Muscle of leg (tissue), 16 donors: Measurements from ENCODE around the gene ADIPOR2. TPM values are rescaled to one million over a fixed set of nuclear protein-coding genes. Genes with fewer than 3 reads are reported as not detected.
A peak's percentile ranks its signal among the peaks of the same experiment; 100 is the strongest.

ENCODE experiments used
- DNase-seq: peaks from one replicate; pipeline ENCODE4 v3.0.0; 2013
- H3K27ac ChIP-seq: one replicate; pipeline ENCODE4 v1.5.1; 2013; ENCODE audit warnings: mild to moderate bottlenecking, low read length, control low read depth
- H3K27me3 ChIP-seq: one replicate; pipeline ENCODE4 v1.6.1; 2013; ENCODE audit warnings: low read length; ENCODE audit not compliant: control insufficient read depth, insufficient read depth
- H3K36me3 ChIP-seq: one replicate; pipeline ENCODE4 v1.6.1; 2013; ENCODE audit warnings: low read length; ENCODE audit not compliant: control insufficient read depth, insufficient read depth
- H3K4me1 ChIP-seq: one replicate; pipeline ENCODE4 v1.6.1; 2013; ENCODE audit warnings: low read length; ENCODE audit not compliant: control insufficient read depth, insufficient read depth
- H3K4me3 ChIP-seq: one replicate; pipeline ENCODE4 v1.5.1; 2013; ENCODE audit warnings: low read length, control low read depth
- H3K9me3 ChIP-seq: replicated peaks from 2 replicates; pipeline ENCODE4 v1.6.1; 2013; ENCODE audit warnings: low read depth, low read length; ENCODE audit not compliant: control insufficient read depth
- WGBS: methylation state at CpG from one replicate; pipeline ENCODE4 v1.1.5; 2013; ENCODE audit warnings: missing lambda C conversion rate; ENCODE audit not compliant: insufficient coverage; 5-methylcytosine and 5-hydroxymethylcytosine counted together
- long read RNA-seq, 11 donors: transcript quantifications; one replicate each; lab custom pipeline, GENCODE V29; 2026
- polyA plus RNA-seq, 8 donors: library from polyadenylated mRNA; unstranded; fragments of 120-200 nt; gene quantifications; one replicate each; pipeline versions ENCODE4 v1.2.1 to v1.2.3, GENCODE V29; 2013; ENCODE audit warnings: inconsistent platforms in 1 of 8, low replicate concordance in 1 of 8; ENCODE audit not compliant: insufficient read length in 8 of 8, insufficient read depth in 1 of 8
- total RNA-seq: library from RNA; stranded (reverse); fragments of 120-200 nt; gene quantifications from one replicate; pipeline ENCODE4 v1.2.4, GENCODE V29; 2013

The ADIPOR2 gene, protein sequence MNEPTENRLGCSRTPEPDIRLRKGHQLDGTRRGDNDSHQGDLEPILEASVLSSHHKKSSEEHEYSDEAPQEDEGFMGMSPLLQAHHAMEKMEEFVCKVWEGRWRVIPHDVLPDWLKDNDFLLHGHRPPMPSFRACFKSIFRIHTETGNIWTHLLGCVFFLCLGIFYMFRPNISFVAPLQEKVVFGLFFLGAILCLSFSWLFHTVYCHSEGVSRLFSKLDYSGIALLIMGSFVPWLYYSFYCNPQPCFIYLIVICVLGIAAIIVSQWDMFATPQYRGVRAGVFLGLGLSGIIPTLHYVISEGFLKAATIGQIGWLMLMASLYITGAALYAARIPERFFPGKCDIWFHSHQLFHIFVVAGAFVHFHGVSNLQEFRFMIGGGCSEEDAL
- total RNA-seq, result 18.4 TPM
- 10 to 100 TPM; 23.7 to 30.0 (median 25.3) TPM for polyA plus RNA-seq
- long read RNA-seq, donor 1, full-length matches to known transcripts, result 1 of 1 reads
- long read RNA-seq, donor 1, partial matches to known transcripts, result 0 of 1 reads
- long read RNA-seq, donor 1, other reads (novel, unspliced or antisense), result 0 of 1 reads
- long read RNA-seq, donor 2, result 0 reads
- long read RNA-seq, donor 3, result 0 reads
- long read RNA-seq, donor 4, result 0 reads
- long read RNA-seq, donor 5, full-length matches to known transcripts, result 4 of 16 reads
- long read RNA-seq, donor 5, partial matches to known transcripts, result 7 of 16 reads
- long read RNA-seq, donor 5, other reads (novel, unspliced or antisense), result 5 of 16 reads
- long read RNA-seq, donor 6, full-length matches to known transcripts, result 2 of 2 reads
- long read RNA-seq, donor 6, partial matches to known transcripts, result 0 of 2 reads
- long read RNA-seq, donor 6, other reads (novel, unspliced or antisense), result 0 of 2 reads
- long read RNA-seq, donor 7, full-length matches to known transcripts, result 1 of 1 reads
- long read RNA-seq, donor 7, partial matches to known transcripts, result 0 of 1 reads
- long read RNA-seq, donor 7, other reads (novel, unspliced or antisense), result 0 of 1 reads
- long read RNA-seq, donor 8, full-length matches to known transcripts, result 1 of 15 reads
- long read RNA-seq, donor 8, partial matches to known transcripts, result 14 of 15 reads
- long read RNA-seq, donor 8, other reads (novel, unspliced or antisense), result 0 of 15 reads
- long read RNA-seq, donor 9, full-length matches to known transcripts, result 1 of 17 reads
- long read RNA-seq, donor 9, partial matches to known transcripts, result 16 of 17 reads
- long read RNA-seq, donor 9, other reads (novel, unspliced or antisense), result 0 of 17 reads
- long read RNA-seq, donor 10, full-length matches to known transcripts, result 7 of 7 reads
- long read RNA-seq, donor 10, partial matches to known transcripts, result 0 of 7 reads
- long read RNA-seq, donor 10, other reads (novel, unspliced or antisense), result 0 of 7 reads
- long read RNA-seq, donor 11, result 0 reads

- Histone ChIP-seq H3K4me1 (peaks cover 2% of the 10 kb centered on the region), H3K9me3 (no peaks in the 10 kb centered on the region), H3K27ac (peak within 1 kb of the TSS; percentile 99), H3K4me3 (peak within 1 kb of the TSS; percentile 93), H3K36me3 (no peaks in the 10 kb centered on the region), H3K27me3 (no peaks in the 10 kb centered on the region)
- WGBS, result under 1% methylated on average over 46 of the region's 59 CpGs
- DNase-seq, result peak; percentile 99
These were observed at the start of gene ADIPOR2 for GRCh38 chr12:1690578-1691122. Gene ADIPOR2 (plus strand): TSS chr12:1691070. CDS start chr12:1754344, 63,274 bp downstream.

DNA sequence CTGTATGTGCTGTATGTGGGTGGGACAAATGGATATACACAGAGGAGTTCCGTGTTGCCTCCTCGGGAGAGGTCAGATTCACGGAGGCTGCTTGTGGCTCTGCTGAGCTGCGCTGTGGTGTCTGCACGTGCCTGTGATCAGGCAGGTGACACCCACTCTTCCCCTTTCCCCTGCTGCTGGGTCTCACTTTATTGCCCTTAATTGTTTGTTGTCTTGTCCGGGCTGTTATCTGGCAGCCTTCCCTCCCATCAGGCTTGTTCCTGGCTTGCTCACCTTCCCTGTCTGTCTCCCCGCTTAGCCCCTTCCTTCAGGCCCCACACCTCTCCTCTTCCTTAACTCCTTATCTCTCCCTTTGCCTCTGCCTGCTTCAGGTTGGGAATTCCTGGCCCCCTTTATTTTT is 48.4 kb upstream of the ADIPOR2 start:
- Histone ChIP-seq H3K36me3 (peaks cover 28% of the 10 kb centered on the region), H3K27ac (no peak overlapping the region), H3K9me3 (no peaks in the 10 kb centered on the region), H3K27me3 (no peaks in the 10 kb centered on the region), H3K4me3 (no peak overlapping the region), H3K4me1 (peaks cover 22% of the 10 kb centered on the region)
- WGBS, result 56% methylated on average over 7 of the region's 7 CpGs
- DNase-seq, result no peak

DNA sequence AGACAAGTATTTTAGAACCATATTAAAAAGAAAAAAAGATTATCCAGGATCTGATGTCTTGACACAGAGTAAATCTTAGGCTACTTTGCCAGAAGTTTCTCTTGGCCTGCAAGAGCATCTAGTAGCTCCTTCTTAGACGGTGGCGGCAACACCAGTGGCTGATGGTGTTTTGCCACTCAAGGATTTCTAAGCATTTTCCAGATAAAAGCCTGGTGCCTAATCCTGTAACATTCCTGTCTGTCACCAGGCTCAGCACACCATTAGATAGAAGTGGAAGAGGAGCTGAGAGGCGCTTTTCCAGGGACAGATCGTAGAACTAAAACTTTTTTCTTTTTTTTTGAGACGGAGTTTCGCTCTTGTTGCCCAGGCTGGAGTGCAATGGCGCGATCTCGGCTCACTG is 47.8 kb upstream of the ADIPOR2 start:
- H3K36me3 ChIP-seq, result peaks cover 31% of the 10 kb centered on the region
- no peaks in the 10 kb centered on the region for H3K27me3 ChIP-seq
- DNase-seq, result no peak
- no peak overlapping the region for H3K4me3 ChIP-seq
- H3K27ac ChIP-seq, result no peak overlapping the region
- H3K4me1 ChIP-seq, result peaks cover 22% of the 10 kb centered on the region
- 83% methylated on average over 5 of the region's 9 CpGs for WGBS
- no peaks in the 10 kb centered on the region for H3K9me3 ChIP-seq

DNA sequence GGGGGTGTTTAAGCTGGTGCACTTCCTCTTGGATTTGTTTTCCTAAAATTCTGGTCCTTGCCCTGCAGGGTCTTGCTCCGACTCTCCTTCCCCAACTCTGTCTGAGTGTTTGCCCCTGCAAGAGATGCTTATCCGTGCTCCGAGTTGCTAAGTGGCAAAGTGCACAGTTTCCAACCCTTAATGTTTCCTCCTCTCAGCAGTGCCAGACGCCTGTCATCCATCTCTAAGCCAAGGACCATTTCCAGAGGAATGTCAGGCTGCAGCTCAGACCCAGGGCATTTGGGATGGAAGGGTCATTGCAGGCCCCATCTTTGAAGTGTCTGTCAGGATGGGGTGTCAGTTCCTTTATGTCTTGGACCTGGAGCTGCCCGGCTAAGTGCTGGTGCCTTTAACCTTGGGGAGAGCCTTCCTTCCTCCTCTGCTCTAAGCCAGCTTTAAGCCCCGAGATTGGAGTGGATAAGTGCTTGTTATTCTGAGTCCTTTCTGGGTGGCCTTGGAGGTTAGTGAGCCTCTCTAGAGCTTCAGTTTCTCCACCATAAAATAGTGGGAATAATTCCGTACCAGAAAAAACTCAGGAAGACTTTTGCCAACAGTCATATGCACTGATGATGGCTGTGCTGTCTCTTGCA is 46.9 kb upstream of the ADIPOR2 start:
- Histone ChIP-seq H3K27me3 (no peaks in the 10 kb centered on the region), H3K36me3 (peaks cover 32% of the 10 kb centered on the region), H3K9me3 (no peaks in the 10 kb centered on the region), H3K4me3 (no peak overlapping the region), H3K4me1 (peaks cover 17% of the 10 kb centered on the region), H3K27ac (peak overlapping the region; percentile 6)
- WGBS, result 67% methylated on average over 2 of the region's 7 CpGs
- no peak for DNase-seq

GRCh38 chr12:1644534-1645438 is 46.1 kb upstream of the ADIPOR2 start:
- Histone ChIP-seq H3K36me3 (peaks cover 35% of the 10 kb centered on the region), H3K27ac (peak overlapping the region; percentile 68), H3K4me1 (peaks cover 17% of the 10 kb centered on the region), H3K27me3 (no peaks in the 10 kb centered on the region), H3K4me3 (no peak overlapping the region), H3K9me3 (no peaks in the 10 kb centered on the region)
- DNase-seq, result peak; percentile 97
- whole genome bisulfite sequencing, result 32% methylated on average over 13 of the region's 15 CpGs

GRCh38 chr12:1645819-1646218 is 45.1 kb upstream of the ADIPOR2 start:
- Histone ChIP-seq H3K4me3 (no peak overlapping the region), H3K36me3 (peaks cover 32% of the 10 kb centered on the region), H3K27ac (no peak overlapping the region), H3K4me1 (peaks cover 16% of the 10 kb centered on the region), H3K9me3 (no peaks in the 10 kb centered on the region), H3K27me3 (no peaks in the 10 kb centered on the region)
- WGBS, result 98% methylated on average over 28 of the region's 29 CpGs
- no peak for DNase-seq

GRCh38 chr12:1646569-1647284 is 44.1 kb upstream of the ADIPOR2 start:
- no peaks in the 10 kb centered on the region for H3K27me3 ChIP-seq
- H3K4me1 ChIP-seq, result peaks cover 20% of the 10 kb centered on the region
- H3K27ac ChIP-seq, result no peak overlapping the region
- 78% methylated on average over 17 of the region's 21 CpGs for WGBS
- H3K9me3 ChIP-seq, result no peaks in the 10 kb centered on the region
- peaks cover 34% of the 10 kb centered on the region for H3K36me3 ChIP-seq
- DNase-seq, result no peak
- no peak overlapping the region for H3K4me3 ChIP-seq

- no peak overlapping the region for H3K4me3 ChIP-seq
- no peak overlapping the region for H3K27ac ChIP-seq
- H3K36me3 ChIP-seq, result peaks cover 34% of the 10 kb centered on the region
- no peak for DNase-seq
- no peaks in the 10 kb centered on the region for H3K27me3 ChIP-seq
- 94% methylated on average over 3 of the region's 3 CpGs for WGBS
- H3K9me3 ChIP-seq, result no peaks in the 10 kb centered on the region
- peaks cover 20% of the 10 kb centered on the region for H3K4me1 ChIP-seq
These were observed 43.6 kb upstream of the ADIPOR2 start for GRCh38 chr12:1647285-1647669.
